HepG2 (cell line): ENCODE data around the gene ATP9B. TPM values are rescaled to one million over a fixed set of nuclear protein-coding genes. Genes with fewer than 3 reads are reported as not detected.

Experiments
- ATAC-seq: fragments of 200-7000 bp; cut with Tn5 transposase; 3 replicates; pipeline ENCODE4 v1.9.1; 2020; ENCODE audit warnings: mild to moderate bottlenecking, moderate library complexity
- BruUV-seq: library from RNA; stranded (reverse); fragments of 400-500 nt; replicated peaks from 2 replicates; lab custom pipeline; 2021; lab: Mats Ljungman, UMichigan
- CTCF ChIA-PET: fragments of 300-600 bp; formaldehyde crosslinking; extraction: SDS; loops from one replicate; lab custom pipeline; 2021; ENCODE audit warnings: low total read pairs, inconsistent platforms, low intra/inter-chr PET ratio; lab: Yijun Ruan, JAX
- POLR2A ChIA-PET: fragments of 350-600 bp; sonication (Branson Sonifier 250); formaldehyde crosslinking; loops from one replicate; lab custom pipeline; 2020; ENCODE audit warnings: antibody characterized with exemption, inconsistent platforms; lab: Yijun Ruan, JAX
- DNase-seq: peaks from one replicate; pipeline ENCODE4 v3.0.0-alpha.2; 2015; ENCODE audit warnings: low spot score
- FAIRE-seq: peaks from 3 replicates; lab custom pipeline; 2011; peaks lifted over from hg19 to GRCh38; lab: Jason Lieb, UNC
- H2AFZ ChIP-seq: one replicate; pipeline ENCODE4 v1.6.1; 2011; ENCODE audit warnings: low read length, inconsistent platforms
- H3K27ac ChIP-seq: fragments of 300-600 bp; 3 replicates; pipeline ENCODE4 v1.8.0; 2011; ENCODE audit warnings: mixed run types, mild to moderate bottlenecking, mixed read lengths, low read length, inconsistent platforms; ENCODE audit not compliant: insufficient read depth; ENCODE audit errors: extremely low read length
- H3K27me3 ChIP-seq, 2 experiments: fragments of 200-600 bp in 1 of 2; 2 replicates in 1 of 2; 3 replicates in 1 of 2; pipeline versions ENCODE4 v1.6.0 to v1.8.0; 2011; ENCODE audit warnings: low read length in 2 of 2, mild to moderate bottlenecking in 2 of 2, moderate library complexity in 2 of 2, inconsistent platforms in 1 of 2; ENCODE audit not compliant: insufficient read depth in 2 of 2, control insufficient read depth in 1 of 2
- H3K36me3 ChIP-seq, 2 experiments: fragments of 200-600 bp in 1 of 2; replicated peaks in 1 of 2; 2 replicates in 1 of 2; 3 replicates in 1 of 2; pipeline versions ENCODE4 v1.5.1 to v1.8.0; 2011; ENCODE audit warnings: low read length in 2 of 2, inconsistent platforms in 1 of 2; ENCODE audit not compliant: insufficient read depth in 2 of 2, control insufficient read depth in 1 of 2
- H3K4me1 ChIP-seq: 2 replicates; pipeline ENCODE4 v1.5.1; 2012; ENCODE audit warnings: low read length, inconsistent platforms; ENCODE audit not compliant: insufficient read depth
- H3K4me2 ChIP-seq: 2 replicates; pipeline ENCODE4 v1.6.0; 2011; ENCODE audit warnings: low read depth, low read length, inconsistent platforms
- H3K4me3 ChIP-seq, 3 experiments: fragments of 200-600 bp in 1 of 3; sonication (generic), shearing (Covaris generic) in 1 of 3; replicated peaks in 1 of 3; 2 replicates each; pipeline ENCODE4 v1.5.1; 2011 to 2016; ENCODE audit warnings: low read length in 3 of 3, inconsistent platforms in 2 of 3, low read depth in 2 of 3, mild to moderate bottlenecking in 2 of 3, control low read depth in 1 of 3, mixed read lengths in 1 of 3; ENCODE audit not compliant: insufficient read depth in 1 of 3
- H3K79me2 ChIP-seq: one replicate; pipeline ENCODE4 v1.6.1; 2011; ENCODE audit warnings: low read length, inconsistent platforms; ENCODE audit not compliant: insufficient read depth
- H3K9ac ChIP-seq: 2 replicates; pipeline ENCODE4 v1.6.0; 2011; ENCODE audit warnings: mild to moderate bottlenecking, low read depth, low read length, inconsistent platforms; ENCODE audit not compliant: insufficient read depth
- H3K9me3 ChIP-seq: 2 replicates; pipeline ENCODE4 v1.5.1; 2012; ENCODE audit warnings: mild to moderate bottlenecking, low read length
- H4K20me1 ChIP-seq: 2 replicates; pipeline ENCODE4 v1.6.0; 2011; ENCODE audit warnings: inconsistent platforms, mild to moderate bottlenecking, low read length, moderate library complexity; ENCODE audit not compliant: insufficient read depth
- RARG ChIP-seq: sonication (generic); formaldehyde crosslinking; IDR thresholded peaks from 2 replicates; pipeline ENCODE4 v1.4.0; 2020; ENCODE audit warnings: low read depth, mild to moderate bottlenecking, missing genetic modification reagents
- ZNF879 ChIP-seq: sonication (generic); formaldehyde crosslinking; IDR thresholded peaks from 2 replicates; pipeline ENCODE4 v1.8.1; 2023; ENCODE audit warnings: missing genetic modification reagents
- WGBS: methylation state at CpG from one replicate; pipeline ENCODE4 v1.1.6; 2017; ENCODE audit warnings: low lambda C conversion rate; 5-methylcytosine and 5-hydroxymethylcytosine counted together
- in situ Hi-C: cut with HindIII; loops from 2 replicates; pipeline ENCODE4 v1.10.0; 2017; ENCODE audit warnings: low pct_unique_long_range_greater_than_20kb; ENCODE audit not compliant: extremely low pct_ligation_motif_present
- intact Hi-C: fragments of 100-400 bp; cut with micrococcal nuclease; formaldehyde crosslinking; loops from one replicate; pipeline ENCODE4 v1.10.0; 2022; ENCODE audit not compliant: unreplicated experiment
- polyA plus RNA-seq, 8 experiments: library from polyadenylated mRNA; depleted of rRNA in 3 of 8; stranded (reverse) in 7 of 8; unstranded in 1 of 8; fragments of >200 nt; fragmentation: Illumina TruSeq in 4 of 8; extraction: Trizol in 4 of 8; gene quantifications; 2 replicates each; pipeline versions ENCODE4 v1.2.1 to v1.2.3, GENCODE V29; 2011 to 2016; ENCODE audit warnings: low read depth in 4 of 8, missing spikeins in 1 of 8, mixed read lengths in 1 of 8; ENCODE audit not compliant: insufficient read depth in 1 of 8
- total RNA-seq, 5 experiments: library from RNA; depleted of rRNA; stranded (reverse); fragments of >200 nt; fragmentation: Illumina TruSeq; extraction: Trizol; gene quantifications; 2 replicates each; pipeline ENCODE4 v1.2.3, GENCODE V29; 2016; ENCODE audit warnings: low read depth in 1 of 5
- TF ChIP-seq, protein P1 (sequence below): sonication (generic); formaldehyde crosslinking; IDR thresholded peaks from 2 replicates; pipeline ENCODE4 v1.5.0; 2020; ENCODE audit warnings: missing genetic modification reagents
- TF ChIP-seq, protein P2 (sequence below): sonication (generic); formaldehyde crosslinking; IDR thresholded peaks from 2 replicates; pipeline ENCODE4 v1.4.0; 2020; ENCODE audit warnings: mild to moderate bottlenecking, missing genetic modification reagents, borderline replicate concordance

ATP9B gene
- total and polyA plus RNA-seq, 2 of the 13 experiments (the other 11 are each of a cell fraction or from before 2014, with no cell fraction given) = 10.8 to 11.3 TPM

DNA sequence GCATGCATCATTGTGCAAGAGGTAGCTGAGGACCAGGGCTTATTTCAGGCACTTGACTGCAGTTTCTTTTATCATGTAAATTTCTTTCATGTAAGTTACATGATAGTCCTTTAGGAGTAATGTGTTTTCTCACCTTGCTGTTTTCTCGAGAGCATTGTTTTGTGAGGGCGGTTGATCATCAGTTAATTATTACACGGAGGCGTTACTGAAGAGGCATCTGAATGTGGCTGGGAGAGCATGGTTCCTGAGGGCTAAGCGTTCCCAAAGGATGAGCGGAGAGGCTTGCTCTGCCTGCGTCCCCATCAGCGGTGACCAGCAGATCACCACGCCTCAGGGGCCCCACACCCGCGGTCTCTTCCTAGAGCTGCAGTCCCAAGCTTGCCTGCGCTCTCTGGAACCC, 170.4 kb downstream of the ATP9B start:
- H3K79me2 ChIP-seq = no peaks in the 10 kb centered on the region
- CTCF ChIA-PET = no interaction called here

More for the DNA sequence above, 170.4 kb downstream of the ATP9B start:
- Histone ChIP-seq H3K4me1 (no peaks in the 10 kb centered on the region), H3K9ac (no peak overlapping the region), H3K27me3 (no peaks in the 10 kb centered on the region), H3K36me3 (no peaks in the 10 kb centered on the region), H3K4me2 (no peak overlapping the region), H3K4me3 (no peak overlapping the region), H4K20me1 (no peaks in the 10 kb centered on the region), H2AFZ (no peak overlapping the region), H3K9me3 (no peaks in the 10 kb centered on the region), H3K27ac (no peak overlapping the region)
- TF ChIP-seq ZNF879 (CRISPR knock-in tag) (no peak), RARG (CRISPR knock-in tag) (no peak)
- TF ChIP-seq, protein P1, sequence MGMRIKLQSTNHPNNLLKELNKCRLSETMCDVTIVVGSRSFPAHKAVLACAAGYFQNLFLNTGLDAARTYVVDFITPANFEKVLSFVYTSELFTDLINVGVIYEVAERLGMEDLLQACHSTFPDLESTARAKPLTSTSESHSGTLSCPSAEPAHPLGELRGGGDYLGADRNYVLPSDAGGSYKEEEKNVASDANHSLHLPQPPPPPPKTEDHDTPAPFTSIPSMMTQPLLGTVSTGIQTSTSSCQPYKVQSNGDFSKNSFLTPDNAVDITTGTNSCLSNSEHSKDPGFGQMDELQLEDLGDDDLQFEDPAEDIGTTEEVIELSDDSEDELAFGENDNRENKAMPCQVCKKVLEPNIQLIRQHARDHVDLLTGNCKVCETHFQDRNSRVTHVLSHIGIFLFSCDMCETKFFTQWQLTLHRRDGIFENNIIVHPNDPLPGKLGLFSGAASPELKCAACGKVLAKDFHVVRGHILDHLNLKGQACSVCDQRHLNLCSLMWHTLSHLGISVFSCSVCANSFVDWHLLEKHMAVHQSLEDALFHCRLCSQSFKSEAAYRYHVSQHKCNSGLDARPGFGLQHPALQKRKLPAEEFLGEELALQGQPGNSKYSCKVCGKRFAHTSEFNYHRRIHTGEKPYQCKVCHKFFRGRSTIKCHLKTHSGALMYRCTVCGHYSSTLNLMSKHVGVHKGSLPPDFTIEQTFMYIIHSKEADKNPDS (CRISPR knock-in tag) = no peak
- TF ChIP-seq, protein P2, sequence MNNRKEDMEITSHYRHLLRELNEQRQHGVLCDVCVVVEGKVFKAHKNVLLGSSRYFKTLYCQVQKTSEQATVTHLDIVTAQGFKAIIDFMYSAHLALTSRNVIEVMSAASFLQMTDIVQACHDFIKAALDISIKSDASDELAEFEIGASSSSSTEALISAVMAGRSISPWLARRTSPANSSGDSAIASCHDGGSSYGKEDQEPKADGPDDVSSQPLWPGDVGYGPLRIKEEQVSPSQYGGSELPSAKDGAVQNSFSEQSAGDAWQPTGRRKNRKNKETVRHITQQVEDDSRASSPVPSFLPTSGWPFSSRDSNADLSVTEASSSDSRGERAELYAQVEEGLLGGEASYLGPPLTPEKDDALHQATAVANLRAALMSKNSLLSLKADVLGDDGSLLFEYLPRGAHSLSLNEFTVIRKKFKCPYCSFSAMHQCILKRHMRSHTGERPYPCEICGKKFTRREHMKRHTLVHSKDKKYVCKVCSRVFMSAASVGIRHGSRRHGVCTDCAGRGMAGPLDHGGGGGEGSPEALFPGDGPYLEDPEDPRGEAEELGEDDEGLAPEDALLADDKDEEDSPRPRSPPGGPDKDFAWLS (CRISPR knock-in tag) = no peak
- ATAC-seq (no peak), FAIRE-seq (no peak), DNase-seq (no peak)
- intact Hi-C loops = no loop called here
- BruUV-seq = no TSS peak
- WGBS = 99% methylated on average over 8 of the region's 12 CpGs
- POLR2A ChIA-PET = no interaction called here
- in situ Hi-C loops = no loop called here
